Cerebellar cortex (tissue), 1 donor: Measurements from ENCODE around the gene ZNF766.
"Not testable (repeated sequence)": the region's sequence is repeated elsewhere in the genome, so short reads cannot be mapped to it uniquely, and the experiment has no call there.

Experiments
- DNase-seq: peaks from one replicate; pipeline ENCODE4 v3.0.0-alpha.2; 2015; ENCODE audit warnings: low spot score

ZNF766 gene

DNA sequence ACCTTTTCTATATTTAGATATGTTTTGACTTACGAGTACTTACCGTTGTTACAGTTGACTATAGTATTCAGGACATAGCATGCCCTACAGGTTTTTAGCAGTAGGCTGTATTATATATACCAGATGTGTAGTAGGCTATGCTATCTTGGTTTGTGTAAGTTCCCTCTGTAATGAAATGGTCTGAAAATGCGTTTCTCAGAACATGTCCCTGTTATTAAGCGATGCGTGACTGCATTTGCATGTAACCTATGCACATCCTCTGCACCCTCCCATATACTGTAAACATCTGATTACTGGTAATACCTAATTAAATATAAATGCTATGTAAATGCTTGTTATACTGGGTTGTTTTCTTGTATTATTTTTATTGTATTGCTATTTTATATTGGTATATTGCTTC, 6.6 kb downstream of the ZNF766 start:
- DNase-seq, result no peak

GRCh38 chr19:52277471-52277870, 8.1 kb downstream of the ZNF766 start:
- DNase-seq, result no peak

GRCh38 chr19:52286256-52286655, 16.9 kb downstream of the ZNF766 start:
- no peak for DNase-seq

DNA sequence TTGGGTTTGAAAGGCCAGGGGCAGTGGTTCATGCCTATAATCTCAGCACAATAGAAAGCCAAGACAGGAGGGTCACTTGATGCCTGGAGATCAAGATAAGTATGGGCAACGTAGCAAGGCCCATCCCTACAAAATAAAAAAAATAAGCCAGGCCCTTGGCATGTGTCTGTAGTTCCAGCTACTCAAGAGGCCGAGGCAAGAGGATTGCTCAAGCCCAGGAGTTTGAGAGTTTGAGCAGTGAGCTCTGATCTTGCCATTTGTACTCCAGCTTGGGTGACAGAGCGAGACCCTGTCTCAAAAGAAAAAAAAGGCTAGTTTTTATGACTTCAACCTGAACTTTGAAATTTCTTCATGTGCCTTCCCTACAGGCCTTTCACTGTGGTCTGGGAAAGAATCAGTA, 22.4 kb downstream of the ZNF766 start:
- DNase-seq, result no peak

DNA sequence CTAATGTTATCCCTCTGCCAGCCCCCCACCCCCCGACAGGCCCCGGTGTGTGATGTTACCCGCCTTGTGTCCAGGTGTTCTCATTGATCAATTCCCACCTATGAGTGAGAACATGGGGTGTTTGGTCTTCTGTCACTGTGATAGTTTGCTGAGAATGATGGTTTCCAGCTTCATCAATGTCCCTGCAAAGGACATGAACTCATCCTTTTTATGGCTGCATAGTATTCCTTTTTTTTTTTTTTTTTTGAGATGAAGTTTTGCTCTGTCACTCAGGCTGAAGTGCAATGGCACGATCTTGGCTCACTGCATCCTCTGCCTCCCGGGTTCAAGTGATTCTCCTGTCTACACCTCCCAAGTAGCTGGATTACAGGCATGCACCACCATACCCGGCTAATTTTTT, 23.6 kb downstream of the ZNF766 start:
- DNase-seq, result not testable (repeated sequence)

DNA sequence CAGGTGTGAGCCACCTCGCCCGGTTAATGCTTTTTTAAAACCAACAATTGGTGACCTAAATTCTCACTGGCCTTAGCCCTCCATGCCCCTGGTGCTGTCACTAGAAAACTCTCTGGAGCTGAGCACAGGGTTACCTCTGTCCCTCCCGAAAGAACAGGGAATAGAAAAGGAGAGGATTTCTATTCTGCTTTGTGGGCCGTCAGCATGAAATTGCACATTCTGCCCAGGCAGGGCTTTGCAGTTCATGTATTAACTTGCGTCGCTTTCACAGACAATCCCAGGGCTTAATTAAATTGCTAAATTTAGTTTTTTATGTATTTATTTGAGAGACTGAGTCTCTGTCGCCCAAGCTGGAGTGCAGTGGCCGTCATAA, 27.0 kb downstream of the ZNF766 start:
- DNase-seq, result no peak

DNA sequence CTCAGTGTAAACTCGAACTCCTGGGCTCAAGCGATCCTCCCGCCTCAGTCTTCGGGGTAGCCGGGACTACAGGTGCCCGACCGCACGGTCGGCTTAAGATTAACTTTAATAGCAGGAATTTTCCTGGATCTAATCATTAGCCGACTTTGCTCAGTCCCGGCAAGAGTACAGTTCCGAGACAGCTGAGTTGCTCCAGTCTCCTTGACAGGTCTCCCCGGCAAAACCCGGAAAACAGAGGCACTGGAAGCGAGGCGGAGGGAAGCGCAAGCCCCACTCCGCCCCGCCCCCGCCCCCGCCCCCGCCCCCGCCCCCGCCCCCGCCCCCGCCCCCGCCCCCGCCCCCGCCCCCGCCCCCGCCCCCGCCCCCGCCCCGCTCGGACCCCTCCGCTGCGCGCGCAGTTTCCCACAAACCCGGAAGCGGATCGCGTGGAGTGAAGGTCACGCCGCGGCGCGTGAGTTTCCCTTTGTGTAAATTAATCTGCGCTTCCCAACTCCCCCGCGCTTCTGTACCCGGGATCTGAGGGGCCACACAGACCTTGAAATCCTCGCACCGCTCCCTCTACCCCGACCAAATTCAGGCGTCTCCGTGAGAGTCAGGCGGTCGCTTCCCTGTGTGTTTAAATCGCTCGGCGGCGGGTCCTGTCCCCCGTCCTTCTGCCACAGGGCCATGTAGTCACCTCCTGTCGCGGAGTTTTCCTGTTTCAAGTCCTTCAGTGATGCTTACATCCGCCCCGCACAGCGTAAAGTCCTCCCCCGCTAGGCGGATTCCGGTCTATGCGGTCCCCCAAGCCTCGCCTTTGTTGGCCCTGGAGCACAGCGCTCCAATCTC, 27.6 kb downstream of the ZNF766 start, which contains the start of gene ZNF480:
Gene ZNF480, plus strand, starts transcription at position 397 of the 828 bp plus-strand sequence. CDS start 3,244 bp downstream, outside the sequence.
- peak; percentile 83 for DNase-seq

DNA sequence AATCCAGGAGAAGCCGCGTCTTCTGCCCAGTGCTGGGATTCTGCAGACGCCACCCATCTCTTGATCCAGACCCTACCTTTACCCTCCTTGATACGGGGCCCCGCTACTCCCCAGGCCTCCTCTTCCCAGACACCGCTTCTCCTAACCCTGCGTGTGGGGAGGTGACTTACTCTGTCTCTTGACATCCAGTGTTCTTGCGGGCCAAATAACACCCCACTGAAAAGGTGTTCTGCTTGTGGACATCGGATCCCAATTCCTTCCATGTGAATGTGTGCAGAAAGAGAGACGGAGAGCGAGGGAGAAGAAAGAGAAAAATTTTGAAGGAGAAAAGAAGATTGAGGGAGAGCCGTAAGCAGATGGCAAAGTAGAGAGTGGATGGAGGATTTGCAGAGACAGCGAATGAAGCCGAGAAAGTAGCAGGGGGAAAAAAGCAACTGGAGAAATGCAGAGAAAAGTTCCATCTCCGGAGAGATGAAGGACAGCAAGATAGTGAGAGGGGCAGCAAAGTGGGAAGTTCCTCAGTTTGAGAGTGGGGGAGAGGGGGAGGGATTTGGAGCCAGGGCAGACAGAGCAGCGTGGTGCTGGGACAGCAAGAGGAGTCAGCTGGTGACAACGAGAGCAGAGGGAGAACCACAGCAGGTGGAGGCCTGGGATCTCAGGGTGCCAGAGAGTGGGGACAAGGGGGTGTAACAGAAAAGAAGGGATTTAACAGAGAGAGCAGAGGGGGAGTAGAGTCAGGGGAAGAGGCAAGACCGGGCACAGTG, 28.4 kb downstream of the ZNF766 start:
- DNase-seq, result no peak

DNA sequence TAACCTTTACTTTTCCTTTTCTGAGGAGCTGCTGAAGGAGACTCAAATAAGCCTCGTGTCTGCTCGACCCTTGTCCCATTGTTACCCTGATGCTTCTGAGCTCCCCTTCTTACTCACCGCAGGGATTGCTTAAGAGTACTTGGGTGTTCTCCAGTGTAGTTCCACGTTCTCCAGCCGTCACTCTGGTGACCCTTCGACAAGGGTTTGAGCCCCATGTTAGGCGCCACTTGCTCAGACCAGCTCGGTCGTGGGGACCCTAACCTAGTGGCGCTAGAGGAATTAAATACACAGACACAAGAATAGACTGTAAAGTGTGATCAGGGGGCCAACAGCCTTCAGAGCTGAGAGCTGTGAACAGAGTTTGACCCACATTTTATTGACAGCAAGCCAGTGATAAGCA, 37.9 kb downstream of the ZNF766 start:
- no peak for DNase-seq

DNA sequence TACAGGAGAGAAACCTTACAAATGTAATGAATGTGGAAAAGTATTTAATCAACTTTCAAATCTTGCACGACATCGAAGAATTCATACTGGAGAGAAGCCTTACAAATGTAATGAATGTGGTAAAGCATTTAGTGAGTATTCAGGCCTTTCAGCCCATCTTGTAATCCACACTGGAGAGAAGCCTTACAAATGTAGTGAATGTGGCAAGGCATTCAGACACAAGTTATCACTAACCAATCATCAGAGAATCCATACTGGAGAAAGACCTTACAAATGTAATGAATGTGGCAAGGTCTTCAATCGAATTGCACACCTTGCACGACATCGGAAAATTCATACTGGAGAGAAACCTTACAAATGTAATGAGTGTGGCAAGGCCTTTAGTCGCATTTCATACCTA, 53.0 kb downstream of the ZNF766 start:
- no peak for DNase-seq

- DNase-seq, result no peak
These were observed 62.4 kb downstream of the ZNF766 start for GRCh38 chr19:52331757-52332156.

- DNase-seq, result no peak
These were observed 66.4 kb downstream of the ZNF766 start for GRCh38 chr19:52335768-52336116.

- peak; percentile 85 for DNase-seq
These were observed 66.9 kb downstream of the ZNF766 start, which contains the start of gene ZNF610 for GRCh38 chr19:52336117-52336790. Gene ZNF610, plus strand, starts transcription at chr19:52336243. Its CDS starts 12,930 bp downstream, at chr19:52349173.

- DNase-seq, result no peak
These were observed 67.5 kb downstream of the ZNF766 start for GRCh38 chr19:52336791-52337381.

DNA sequence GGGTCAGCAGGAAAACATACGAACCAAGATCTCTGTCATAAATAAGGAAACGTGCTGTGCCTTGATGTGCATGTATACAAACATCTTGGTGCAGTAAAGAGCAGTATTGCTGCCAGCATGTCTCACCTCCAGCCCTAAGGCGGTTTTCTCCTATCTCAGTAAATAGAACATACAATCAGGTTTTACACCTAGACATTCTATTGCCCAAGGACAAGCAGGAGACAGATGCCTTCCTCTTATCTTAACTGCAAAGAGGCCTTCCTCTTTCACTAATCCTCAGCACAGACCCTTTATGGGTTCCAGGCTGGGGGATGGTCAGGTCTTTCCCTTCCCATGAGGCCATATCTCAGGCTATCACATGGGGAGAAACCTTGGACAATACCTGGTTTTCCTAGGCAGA, 69.6 kb downstream of the ZNF766 start:
- DNase-seq, result not testable (repeated sequence)

GRCh38 chr19:52343548-52343947, 74.2 kb downstream of the ZNF766 start:
- DNase-seq, result peak; percentile 42

- DNase-seq, result no peak
These were observed 75.8 kb downstream of the ZNF766 start for GRCh38 chr19:52345162-52345561.
